Neuronal stem cell (in vitro differentiated cells): ENCODE results near the gene MTCL3.

Experiments
- DNase-seq: peaks from one replicate; pipeline ENCODE4 v3.0.0-alpha.2; 2013; ENCODE audit warnings: low spot score
- H2AFZ ChIP-seq: one replicate; pipeline ENCODE4 v1.6.1; 2013; ENCODE audit warnings: mild to moderate bottlenecking, low read length, inconsistent platforms
- H2AK5ac ChIP-seq: 2 replicates; pipeline ENCODE4 v1.6.1; 2013; ENCODE audit warnings: low read depth, mild to moderate bottlenecking, inconsistent platforms, low read length, moderate library complexity, mixed read lengths
- H2BK120ac ChIP-seq: 2 replicates; pipeline ENCODE4 v1.6.1; 2013; ENCODE audit warnings: low read depth, mild to moderate bottlenecking, inconsistent platforms, low read length, moderate library complexity, mixed read lengths
- H2BK12ac ChIP-seq: one replicate; pipeline ENCODE4 v1.6.1; 2013; ENCODE audit warnings: low read length, inconsistent platforms
- H2BK15ac ChIP-seq: 2 replicates; pipeline ENCODE4 v1.6.1; 2013; ENCODE audit warnings: mild to moderate bottlenecking, low read length, inconsistent platforms, mixed read lengths
- H2BK5ac ChIP-seq: one replicate; pipeline ENCODE4 v1.6.1; 2013; ENCODE audit warnings: inconsistent platforms, mild to moderate bottlenecking, low read length, moderate library complexity
- H3K14ac ChIP-seq: one replicate; pipeline ENCODE4 v1.6.1; 2013; ENCODE audit warnings: low read length, inconsistent platforms
- H3K18ac ChIP-seq: 2 replicates; pipeline ENCODE4 v1.6.1; 2013; ENCODE audit warnings: low read length, inconsistent platforms
- H3K23ac ChIP-seq: 2 replicates; pipeline ENCODE4 v1.6.1; 2013; ENCODE audit warnings: low read depth, mild to moderate bottlenecking, mixed read lengths, low read length, inconsistent platforms; ENCODE audit not compliant: poor library complexity
- H3K27ac ChIP-seq: replicated peaks from 3 replicates; pipeline ENCODE4 v1.5.1; 2013; ENCODE audit warnings: low read length, inconsistent platforms
- H3K27me3 ChIP-seq, 3 experiments: 2 replicates each; pipeline ENCODE4 v1.6.1; 2013; ENCODE audit warnings: low read length in 3 of 3, mild to moderate bottlenecking in 2 of 3, inconsistent platforms in 1 of 3, low read depth in 1 of 3, mixed read lengths in 1 of 3, moderate library complexity in 1 of 3; ENCODE audit not compliant: control insufficient read depth in 3 of 3, insufficient read depth in 3 of 3
- H3K36me3 ChIP-seq, 2 donors: replicated peaks in 1 of 2; 2 replicates each; pipeline ENCODE4 v1.6.1; 2013; ENCODE audit warnings: low read length in 2 of 2; ENCODE audit not compliant: control insufficient read depth in 2 of 2, insufficient read depth in 2 of 2
- H3K4ac ChIP-seq: 2 replicates; pipeline ENCODE4 v1.6.1; 2013; ENCODE audit warnings: inconsistent platforms, mild to moderate bottlenecking, low read length, moderate library complexity
- H3K4me1 ChIP-seq, 2 donors: 1 replicate in 1 of 2; 2 replicates in 1 of 2; pipeline ENCODE4 v1.6.1; 2013; ENCODE audit warnings: low read length in 2 of 2, low read depth in 1 of 2; ENCODE audit not compliant: control insufficient read depth in 2 of 2, insufficient read depth in 1 of 2
- H3K4me2 ChIP-seq: one replicate; pipeline ENCODE4 v1.6.1; 2013; ENCODE audit warnings: mild to moderate bottlenecking, low read length, inconsistent platforms; ENCODE audit not compliant: insufficient read depth, poor library complexity, severe bottlenecking
- H3K4me3 ChIP-seq, 2 donors: 2 replicates each; pipeline ENCODE4 v1.5.1; 2013; ENCODE audit warnings: low read length in 2 of 2, mild to moderate bottlenecking in 2 of 2, inconsistent platforms in 1 of 2, moderate library complexity in 1 of 2
- H3K79me1 ChIP-seq: one replicate; pipeline ENCODE4 v1.6.1; 2013; ENCODE audit warnings: low read depth, mild to moderate bottlenecking, inconsistent platforms, low read length, moderate library complexity
- H3K9ac ChIP-seq: one replicate; pipeline ENCODE4 v1.6.1; 2013; ENCODE audit warnings: mild to moderate bottlenecking, low read depth, low read length, inconsistent platforms; ENCODE audit not compliant: poor library complexity
- H3K9me3 ChIP-seq, 2 donors: replicated peaks in 1 of 2; 2 replicates each; pipeline versions ENCODE3 to v1.6.1; 2013; ENCODE audit warnings: low read length in 2 of 2, mild to moderate bottlenecking in 2 of 2, inconsistent platforms in 1 of 2, low read depth in 1 of 2, mixed read lengths in 1 of 2, moderate library complexity in 1 of 2; ENCODE audit not compliant: control insufficient read depth in 2 of 2, insufficient read depth in 1 of 2
- H4K8ac ChIP-seq: one replicate; pipeline ENCODE4 v1.6.1; 2013; ENCODE audit warnings: low read depth, mild to moderate bottlenecking, inconsistent platforms, low read length, moderate library complexity
- H4K91ac ChIP-seq: one replicate; pipeline ENCODE4 v1.6.1; 2013; ENCODE audit warnings: low read length, low read depth, mild to moderate bottlenecking, inconsistent platforms; ENCODE audit not compliant: poor library complexity
- WGBS, 2 donors: extraction: QIAGEN DNeasy Blood & Tissue Kit; methylation state at CpG; one replicate each; pipeline ENCODE4 v1.1.7; 2013; ENCODE audit warnings: missing lambda C conversion rate in 2 of 2, mixed read lengths in 1 of 2; ENCODE audit not compliant: insufficient read length in 2 of 2, insufficient replicate concordance in 1 of 2; ENCODE audit errors: extremely low coverage in 2 of 2; 5-methylcytosine and 5-hydroxymethylcytosine counted together

The MTCL3 gene

DNA sequence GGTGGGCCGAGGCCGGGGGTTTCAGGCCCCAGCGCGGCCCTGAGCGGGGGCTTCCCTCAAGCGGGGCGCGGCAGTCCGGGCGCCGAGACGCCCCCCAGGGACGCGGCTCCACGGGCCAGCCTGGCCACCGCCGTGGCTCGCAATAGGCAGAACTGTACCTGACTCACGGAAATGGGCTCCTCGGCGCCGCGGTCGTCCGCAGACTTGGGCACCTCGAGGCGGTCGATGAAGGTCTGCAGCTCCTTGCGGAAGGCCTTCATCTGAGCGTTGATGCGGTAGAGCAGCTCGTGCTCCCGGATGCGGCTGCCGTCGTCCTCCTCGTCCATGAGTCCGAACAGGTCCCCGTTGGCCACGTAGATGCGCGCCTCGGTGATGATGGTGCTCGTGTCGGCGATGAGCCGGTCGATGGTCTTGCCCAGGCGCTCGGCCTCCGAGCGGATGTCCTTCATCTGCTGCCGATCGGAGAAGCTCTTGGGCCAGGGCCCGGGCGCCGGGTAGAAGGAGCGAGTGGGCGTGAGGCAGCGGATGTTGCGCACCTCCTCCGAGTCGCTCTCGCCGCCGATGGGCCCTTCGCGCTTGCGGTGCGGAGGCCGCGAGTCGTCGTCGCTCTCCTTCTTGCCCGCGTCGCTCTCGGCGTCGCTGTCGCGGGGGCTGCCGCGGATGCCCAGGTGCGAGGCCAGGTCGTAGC lies 43.9 kb downstream of the MTCL3 start:
- Histone ChIP-seq H2AFZ (no peak overlapping the region), H2BK120ac (no peak overlapping the region), H3K27me3 (no peaks in the 10 kb centered on the region), H3K18ac (no peak overlapping the region), H3K14ac (peak overlapping the region; percentile 38), H2AK5ac (no peak overlapping the region), H3K4me3 (no peak overlapping the region), H3K9ac (peak overlapping the region; percentile 21), H3K23ac (peak overlapping the region; percentile 89), H4K91ac (no peak overlapping the region), H2BK15ac (no peak overlapping the region), H3K79me1 (peaks cover 3% of the 10 kb centered on the region), H3K36me3 (peaks cover 34 to 99% of the 10 kb centered on the region in 2 donors), H3K9me3 (peaks cover 0 to 4% of the 10 kb centered on the region in 2 donors), H3K4me1 (no peaks in the 10 kb centered on the region), H3K4ac (no peak overlapping the region), H3K27ac (no peak overlapping the region), H2BK12ac (peak overlapping the region; percentile 41), H2BK5ac (peak overlapping the region; percentile 93), H3K4me2 (no peak overlapping the region), H4K8ac (no peak overlapping the region)
- DNase-seq, result no peak
- WGBS, 2 donors, result no CpG with 5 or more reads among the region's 87 CpGs

DNA sequence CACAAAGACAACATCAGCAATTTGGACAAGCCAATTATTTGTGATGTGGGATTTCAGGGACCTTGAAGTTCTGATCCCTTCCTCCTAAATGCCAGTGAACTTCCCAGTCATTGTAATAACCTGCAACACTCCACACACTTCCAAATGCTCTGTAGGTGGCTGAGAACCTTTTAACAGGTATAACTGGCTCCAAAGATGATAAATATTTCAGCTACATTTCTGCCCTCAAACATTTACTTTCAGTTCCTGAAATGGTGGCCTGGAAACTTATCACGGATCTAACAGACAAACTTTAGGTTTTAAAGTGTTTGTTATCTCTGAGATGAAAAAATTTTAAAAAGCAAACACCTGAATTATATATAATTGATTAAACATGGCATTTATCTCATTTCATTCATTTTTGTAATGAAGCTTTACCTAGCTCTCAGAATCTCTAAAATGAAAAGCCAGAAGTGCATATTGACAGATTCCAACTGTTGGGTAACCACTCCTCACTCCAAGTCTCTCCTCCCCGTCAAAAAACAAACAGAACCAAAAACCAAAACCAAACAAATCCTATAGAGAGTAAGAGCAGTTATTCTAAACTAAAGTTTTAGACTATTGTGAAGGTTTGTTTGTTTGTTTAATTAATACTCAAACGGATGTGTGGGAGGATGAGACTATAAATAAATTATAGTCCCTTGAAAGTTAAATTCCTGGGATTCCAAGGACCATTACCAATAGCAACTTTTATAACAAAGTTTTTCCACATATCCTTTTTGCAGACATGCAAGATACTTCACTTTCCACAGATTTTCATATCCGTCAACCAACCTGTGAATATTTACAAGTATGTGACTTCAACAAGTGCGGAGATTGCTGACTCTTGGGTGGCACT lies 47.5 kb downstream of the MTCL3 start:
- Histone ChIP-seq H4K8ac (no peak overlapping the region), H3K9me3 (peaks cover 0 to 4% of the 10 kb centered on the region in 2 donors), H3K4ac (no peak overlapping the region), H2AK5ac (no peak overlapping the region), H3K4me2 (no peak overlapping the region), H3K18ac (no peak overlapping the region), H3K4me3 (no peak overlapping the region), H3K9ac (no peak overlapping the region), H3K27me3 (no peaks in the 10 kb centered on the region), H3K4me1 (no peaks in the 10 kb centered on the region), H2BK120ac (no peak overlapping the region), H3K36me3 (peaks cover 23 to 98% of the 10 kb centered on the region in 2 donors), H3K79me1 (peaks cover 3% of the 10 kb centered on the region), H3K23ac (no peak overlapping the region), H2BK12ac (no peak overlapping the region), H3K14ac (no peak overlapping the region), H2BK15ac (no peak overlapping the region), H3K27ac (no peak overlapping the region), H2AFZ (no peak overlapping the region), H4K91ac (no peak overlapping the region), H2BK5ac (no peak overlapping the region)
- WGBS, 2 donors, result no CpG with 5 or more reads among the region's 5 CpGs
- no peak for DNase-seq

DNA sequence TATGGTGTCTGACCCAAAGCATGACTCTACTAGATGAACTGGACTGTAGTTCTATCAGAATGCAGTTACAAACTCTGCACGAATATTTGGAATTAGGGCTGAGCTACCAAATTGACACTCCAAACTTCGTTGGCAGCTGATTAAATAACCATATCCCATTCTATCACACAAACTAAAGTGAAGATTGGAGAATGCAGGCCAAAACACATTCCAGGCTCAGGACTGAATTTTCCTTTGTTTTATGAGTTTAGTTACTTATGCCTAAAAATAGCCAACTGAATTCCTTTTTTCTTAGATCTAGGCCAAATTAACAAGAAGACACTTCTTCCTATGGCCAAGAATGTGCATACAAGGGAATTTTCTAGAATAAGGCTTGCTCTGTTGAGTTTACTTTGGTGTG lies 50.2 kb downstream of the MTCL3 start:
- no peak overlapping the region for H2BK5ac ChIP-seq
- no peak overlapping the region for H2BK15ac ChIP-seq
- H3K4ac ChIP-seq, result no peak overlapping the region
- H3K27me3 ChIP-seq, result no peaks in the 10 kb centered on the region
- no peak overlapping the region for H4K8ac ChIP-seq
- H2BK12ac ChIP-seq, result no peak overlapping the region
- no peak overlapping the region for H4K91ac ChIP-seq
- no peaks in the 10 kb centered on the region for H3K9me3 ChIP-seq
- H3K4me2 ChIP-seq, result no peak overlapping the region
- no peak overlapping the region for H3K14ac ChIP-seq
- H3K4me1 ChIP-seq, result no peaks in the 10 kb centered on the region
- H3K4me3 ChIP-seq, result no peak overlapping the region
- H3K79me1 ChIP-seq, result no peaks in the 10 kb centered on the region
- no CpG with 5 or more reads among the region's 2 CpGs for WGBS, 2 donors
- H2AFZ ChIP-seq, result no peak overlapping the region
- H2AK5ac ChIP-seq, result no peak overlapping the region
- no peak overlapping the region for H3K23ac ChIP-seq
- H3K18ac ChIP-seq, result no peak overlapping the region
- no peak overlapping the region for H3K9ac ChIP-seq
- H3K36me3 ChIP-seq, result peaks cover 6 to 95% of the 10 kb centered on the region in 2 donors
- H2BK120ac ChIP-seq, result no peak overlapping the region
- no peak overlapping the region for H3K27ac ChIP-seq
- no peak for DNase-seq

DNA sequence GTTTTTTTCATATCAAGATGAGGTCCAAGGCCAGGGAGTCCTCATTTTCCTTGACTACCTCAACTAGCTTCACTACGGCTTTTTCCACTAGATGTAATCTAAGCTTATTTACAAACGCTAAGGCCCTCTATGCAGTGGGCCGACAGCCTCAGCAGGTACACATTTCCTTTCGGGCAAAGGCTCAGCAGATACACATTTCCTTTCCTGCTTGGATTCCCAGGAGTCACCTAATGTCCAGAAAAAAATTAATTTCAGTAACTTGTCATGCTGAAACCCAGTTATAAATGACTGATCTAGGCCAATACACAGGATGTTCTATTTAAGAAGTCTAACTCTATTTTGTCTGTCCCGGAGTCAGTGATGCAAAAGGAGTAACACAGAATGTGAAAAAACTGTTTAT lies 52.7 kb downstream of the MTCL3 start:
- Histone ChIP-seq H3K14ac (no peak overlapping the region), H3K27ac (no peak overlapping the region), H3K9me3 (no peaks in the 10 kb centered on the region), H3K18ac (no peak overlapping the region), H2AK5ac (no peak overlapping the region), H4K8ac (no peak overlapping the region), H3K4me2 (no peak overlapping the region), H4K91ac (no peak overlapping the region), H3K4ac (no peak overlapping the region), H2AFZ (no peak overlapping the region), H3K36me3 (peaks cover 2 to 89% of the 10 kb centered on the region in 2 donors), H2BK15ac (no peak overlapping the region), H2BK5ac (no peak overlapping the region), H2BK12ac (no peak overlapping the region), H3K79me1 (no peaks in the 10 kb centered on the region), H3K23ac (no peak overlapping the region), H3K9ac (no peak overlapping the region), H2BK120ac (no peak overlapping the region), H3K27me3 (no peaks in the 10 kb centered on the region), H3K4me1 (no peaks in the 10 kb centered on the region), H3K4me3 (no peak overlapping the region)
- no peak for DNase-seq
- WGBS, 2 donors, result no CpG with 5 or more reads among the region's 5 CpGs
